Left lung (tissue), 10 donors: ENCODE results near the gene BASP1. TPM values are rescaled to one million over a fixed set of nuclear protein-coding genes. Genes with fewer than 3 reads are reported as not detected.
"Not testable (repeated sequence)": the region's sequence is repeated elsewhere in the genome, so short reads cannot be mapped to it uniquely, and the experiment has no call there.

Experiments used
- ATAC-seq: fragments of 200-7000 bp; cut with Tn5 transposase; one replicate; pipeline ENCODE4 v1.9.1; 2020; ENCODE audit warnings: moderate library complexity
- DNase-seq, 4 donors: peaks; one replicate each; pipeline ENCODE4 v3.0.0-alpha.2; 2013 to 2020
- H3K27ac ChIP-seq, 2 donors: fragments of 200-600 bp; sonication (generic) in 1 of 2; one replicate each; pipeline versions ENCODE4 v1.5.0 to v1.8.0; 2020 to 2021
- H3K27me3 ChIP-seq, 2 donors: fragments of 200-600 bp; sonication (generic) in 1 of 2; one replicate each; pipeline versions ENCODE4 v1.5.0 to v1.8.0; 2020 to 2021
- H3K36me3 ChIP-seq, 2 donors: fragments of 200-600 bp; sonication (generic) in 1 of 2; one replicate each; pipeline versions ENCODE4 v1.5.0 to v1.8.0; 2020 to 2021
- H3K4me1 ChIP-seq, 2 donors: fragments of 200-600 bp; one replicate each; pipeline ENCODE4 v1.8.0; 2021
- H3K4me3 ChIP-seq, 2 donors: fragments of 200-600 bp; sonication (generic) in 1 of 2; one replicate each; pipeline versions ENCODE4 v1.5.0 to v1.8.0; 2020 to 2021; ENCODE audit warnings: mild to moderate bottlenecking in 1 of 2
- H3K9me3 ChIP-seq, 2 donors: fragments of 200-600 bp; sonication (generic) in 1 of 2; one replicate each; pipeline versions ENCODE4 v1.5.0 to v1.8.0; 2020 to 2021
- intact Hi-C, 2 donors: fragments of 100-400 bp; cut with DNase I; formaldehyde crosslinking; loops; one replicate each; pipeline versions ENCODE4 v1.11.2 to v1.14.2; 2022
- polyA plus RNA-seq, 6 donors: library from polyadenylated mRNA; unstranded; fragments of 120-200 nt; gene quantifications; one replicate each; pipeline ENCODE4 v1.2.1, GENCODE V29; 2013; ENCODE audit not compliant: insufficient read length in 6 of 6
- total RNA-seq, 2 donors: library from RNA; stranded (reverse); fragmentation: NEBNext Ultra II Directional; extraction: Animal tissue kit (Norgen Biotek cat#: 25700); gene quantifications; one replicate each; pipeline ENCODE4 v1.2.1, GENCODE V29; 2021
- TF ChIP-seq, protein P1 (sequence below), 2 donors: fragments of 200-600 bp; sonication (generic) in 1 of 2; IDR thresholded peaks; one replicate each; pipeline versions ENCODE4 v1.5.0 to v1.8.0; 2021; ENCODE audit warnings: antibody characterized with exemption in 2 of 2
- donor health status: DM: no; HTN: yes; CAD: no.
- donor health status: DM: no; HTN: no; CAD: no.

Gene BASP1
- total and polyA plus RNA-seq, 8 donors, result 22.9 to 63.2 (median 42.8) TPM

DNA sequence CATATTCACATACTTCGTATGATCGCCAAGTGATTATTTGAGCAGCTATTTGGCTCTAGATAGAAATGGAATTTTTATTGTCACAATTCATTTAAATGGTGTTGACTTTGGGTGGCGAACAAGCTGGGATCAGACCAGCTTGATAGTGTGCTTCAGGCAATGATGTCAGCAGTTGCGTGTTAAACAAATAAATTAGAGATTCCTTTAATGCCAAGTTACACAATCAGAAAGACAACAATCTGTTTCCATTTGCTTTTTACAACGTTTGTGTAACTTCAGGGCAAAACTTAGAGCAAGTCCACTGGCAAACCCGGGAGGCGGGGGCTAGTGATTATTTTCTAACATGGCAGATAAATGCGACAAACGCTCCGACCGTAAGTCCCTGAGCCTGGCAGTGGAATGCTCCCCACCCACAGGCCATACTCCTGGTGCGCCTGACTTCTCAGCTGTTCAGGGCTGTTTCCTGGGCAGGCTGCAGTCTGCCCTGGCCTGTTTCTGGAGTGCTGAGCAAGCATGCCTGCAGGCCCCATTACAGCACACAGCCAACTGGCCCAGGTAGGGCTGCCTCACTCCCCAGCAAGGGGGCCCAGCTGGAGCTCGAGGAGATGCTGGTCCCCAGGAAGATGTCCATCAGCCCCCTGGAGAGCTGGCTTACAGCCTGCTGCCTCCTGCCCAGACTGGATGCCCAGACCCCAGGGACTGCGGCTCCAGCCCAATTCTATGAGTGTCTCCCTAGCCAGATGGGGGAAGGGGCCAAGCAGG is 88.7 kb downstream of the BASP1 start:
- H3K27ac ChIP-seq, result peak overlapping the region; percentile 20 to 76
- H3K36me3 ChIP-seq, result no peaks in the 10 kb centered on the region
- H3K9me3 ChIP-seq, result no peaks in the 10 kb centered on the region
- ATAC-seq (peak; percentile 96), DNase-seq (peak in 2 of 4 donors; percentile 14 to 56)
- H3K27me3 ChIP-seq, result no peaks in the 10 kb centered on the region
- intact Hi-C loops, result no loop called here
- H3K4me1 ChIP-seq, result peaks cover 3 to 6% of the 10 kb centered on the region in 2 donors
- no peak overlapping the region for H3K4me3 ChIP-seq
- TF ChIP-seq, protein P1, sequence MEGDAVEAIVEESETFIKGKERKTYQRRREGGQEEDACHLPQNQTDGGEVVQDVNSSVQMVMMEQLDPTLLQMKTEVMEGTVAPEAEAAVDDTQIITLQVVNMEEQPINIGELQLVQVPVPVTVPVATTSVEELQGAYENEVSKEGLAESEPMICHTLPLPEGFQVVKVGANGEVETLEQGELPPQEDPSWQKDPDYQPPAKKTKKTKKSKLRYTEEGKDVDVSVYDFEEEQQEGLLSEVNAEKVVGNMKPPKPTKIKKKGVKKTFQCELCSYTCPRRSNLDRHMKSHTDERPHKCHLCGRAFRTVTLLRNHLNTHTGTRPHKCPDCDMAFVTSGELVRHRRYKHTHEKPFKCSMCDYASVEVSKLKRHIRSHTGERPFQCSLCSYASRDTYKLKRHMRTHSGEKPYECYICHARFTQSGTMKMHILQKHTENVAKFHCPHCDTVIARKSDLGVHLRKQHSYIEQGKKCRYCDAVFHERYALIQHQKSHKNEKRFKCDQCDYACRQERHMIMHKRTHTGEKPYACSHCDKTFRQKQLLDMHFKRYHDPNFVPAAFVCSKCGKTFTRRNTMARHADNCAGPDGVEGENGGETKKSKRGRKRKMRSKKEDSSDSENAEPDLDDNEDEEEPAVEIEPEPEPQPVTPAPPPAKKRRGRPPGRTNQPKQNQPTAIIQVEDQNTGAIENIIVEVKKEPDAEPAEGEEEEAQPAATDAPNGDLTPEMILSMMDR (IDR thresholded peaks at IDR 0.05), result no peak

GRCh38 chr5:17306726-17307091 is 89.3 kb downstream of the BASP1 start:
- no peaks in the 10 kb centered on the region for H3K36me3 ChIP-seq
- no peak overlapping the region for H3K4me3 ChIP-seq
- no peaks in the 10 kb centered on the region for H3K9me3 ChIP-seq
- H3K27ac ChIP-seq, result peak overlapping the region; percentile 20 to 76
- ATAC-seq, result no peak
- intact Hi-C loops, result no loop called here
- no peak for DNase-seq
- TF ChIP-seq, protein P1 (IDR thresholded peaks at IDR 0.05), result no peak
- peaks cover 3 to 6% of the 10 kb centered on the region in 2 donors for H3K4me1 ChIP-seq
- no peaks in the 10 kb centered on the region for H3K27me3 ChIP-seq

DNA sequence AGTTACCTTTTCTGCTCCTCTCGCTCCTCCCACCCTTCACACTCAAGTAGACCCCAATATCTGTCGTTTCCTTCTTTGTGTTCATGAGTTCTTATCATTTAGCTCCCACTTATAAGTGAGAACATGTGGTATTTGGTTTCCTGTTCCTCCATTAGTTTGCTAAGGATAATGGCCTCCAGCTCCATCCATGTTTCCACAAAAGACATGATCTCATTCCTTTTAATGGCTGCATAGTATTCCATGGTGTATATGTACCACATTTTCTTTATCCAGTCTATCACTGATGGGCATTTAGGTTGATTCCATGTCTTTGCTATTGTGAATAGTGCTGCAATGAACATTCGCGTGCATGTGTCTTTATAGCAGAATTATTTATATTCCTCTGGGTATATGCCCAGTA is 90.0 kb downstream of the BASP1 start:
- intact Hi-C loops, result not testable (repeated sequence)

GRCh38 chr5:17308326-17309065 is 91.1 kb downstream of the BASP1 start:
- H3K4me3 ChIP-seq, result no peak overlapping the region
- H3K9me3 ChIP-seq, result no peaks in the 10 kb centered on the region
- H3K27ac ChIP-seq, result no peak overlapping the region
- TF ChIP-seq, protein P1 (IDR thresholded peaks at IDR 0.05), result no peak
- peaks cover 3 to 6% of the 10 kb centered on the region in 2 donors for H3K4me1 ChIP-seq
- no peaks in the 10 kb centered on the region for H3K27me3 ChIP-seq
- DNase-seq, result no peak
- no peaks in the 10 kb centered on the region for H3K36me3 ChIP-seq
- intact Hi-C loops, result no loop called here
- no peak for ATAC-seq

More for the DNA sequence above, 90.0 kb downstream of the BASP1 start:
- H3K4me3 ChIP-seq, H3K4me1 ChIP-seq, DNase-seq, ATAC-seq, H3K9me3 ChIP-seq, H3K27me3 ChIP-seq, H3K27ac ChIP-seq, H3K36me3 ChIP-seq: not testable (repeated sequence)

GRCh38 chr5:17309462-17309861 is 92.0 kb downstream of the BASP1 start:
- H3K27ac ChIP-seq, result no peak overlapping the region
- no peak for DNase-seq
- no peaks in the 10 kb centered on the region for H3K9me3 ChIP-seq
- peaks cover 3 to 5% of the 10 kb centered on the region in 2 donors for H3K4me1 ChIP-seq
- no peaks in the 10 kb centered on the region for H3K36me3 ChIP-seq
- no peak for ATAC-seq
- no peaks in the 10 kb centered on the region for H3K27me3 ChIP-seq
- TF ChIP-seq, protein P1 (IDR thresholded peaks at IDR 0.05), result no peak
- intact Hi-C loops, result no loop called here
- H3K4me3 ChIP-seq, result no peak overlapping the region

DNA sequence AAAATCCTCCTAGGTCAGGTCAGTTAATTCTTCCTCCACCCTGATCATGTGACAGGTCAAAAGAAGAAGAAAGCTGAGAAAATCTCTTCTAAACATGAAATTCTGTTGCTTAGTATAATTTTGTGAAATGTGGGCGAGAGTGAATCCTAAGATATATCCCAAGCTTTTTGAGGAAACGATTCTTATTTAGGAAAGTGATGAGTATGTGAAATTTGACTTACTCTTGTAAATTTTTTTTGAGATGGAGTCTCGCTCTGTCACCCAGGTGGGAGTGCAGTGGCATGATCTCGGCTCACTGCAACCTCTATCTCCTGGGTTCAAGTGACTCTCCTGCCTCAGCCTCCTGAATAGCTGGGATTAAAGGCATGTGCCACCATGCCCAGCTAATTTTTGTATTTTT is 93.1 kb downstream of the BASP1 start:
- H3K27ac ChIP-seq, H3K9me3 ChIP-seq, H3K36me3 ChIP-seq, intact Hi-C loops, H3K27me3 ChIP-seq, ATAC-seq, DNase-seq, H3K4me3 ChIP-seq, H3K4me1 ChIP-seq: not testable (repeated sequence)

DNA sequence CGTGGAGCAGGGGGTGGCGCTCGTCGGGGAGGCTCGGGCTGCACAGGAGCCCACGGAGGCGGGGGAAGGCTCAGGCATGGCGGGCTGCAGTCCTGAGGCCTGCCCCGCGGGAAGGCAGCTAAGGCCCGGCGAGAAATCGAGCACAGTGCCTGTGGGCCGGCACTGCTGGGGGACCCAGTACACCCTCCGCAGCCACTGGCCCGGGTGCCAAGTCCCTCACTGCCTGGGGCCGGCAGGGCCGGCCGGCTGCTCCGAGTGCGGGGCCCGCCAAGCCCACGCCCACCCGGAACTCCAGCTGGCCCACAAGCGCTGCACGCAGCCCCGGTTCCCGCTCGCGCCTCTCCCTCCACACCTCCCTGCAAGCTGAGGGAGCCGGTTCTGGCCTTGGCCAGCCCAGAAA is 94.4 kb downstream of the BASP1 start:
- peaks cover 0 to 15% of the 10 kb centered on the region in 2 donors for H3K4me1 ChIP-seq
- H3K36me3 ChIP-seq, intact Hi-C loops, ATAC-seq, DNase-seq, H3K27me3 ChIP-seq, H3K4me3 ChIP-seq, H3K9me3 ChIP-seq, H3K27ac ChIP-seq: not testable (repeated sequence)
